Loucy (cell line): ENCODE data around the gene PDE4D.

Experiments used
- H2AFZ ChIP-seq: fragments of 200-600 bp; sonication (generic); 2 replicates; pipeline ENCODE4 v1.6.0; 2016; ENCODE audit warnings: antibody characterized with exemption, mild to moderate bottlenecking, low read length, moderate library complexity
- H3F3A ChIP-seq: fragments of 200-600 bp; 2 replicates; pipeline ENCODE4 v1.6.0; 2016; ENCODE audit warnings: antibody characterized with exemption, low read depth, mild to moderate bottlenecking
- H3K27me3 ChIP-seq: fragments of 200-600 bp; sonication (generic); 2 replicates; pipeline ENCODE4 v1.6.1; 2014; ENCODE audit warnings: low read length, mild to moderate bottlenecking; ENCODE audit not compliant: insufficient read depth, poor library complexity, severe bottlenecking
- H3K36me3 ChIP-seq: fragments of 200-600 bp; sonication (generic); 2 replicates; pipeline ENCODE4 v1.6.1; 2016; ENCODE audit warnings: low read length; ENCODE audit not compliant: insufficient read depth
- H3K4me1 ChIP-seq: fragments of 200-600 bp; sonication (generic); 2 replicates; pipeline ENCODE4 v1.5.1; 2014; ENCODE audit warnings: low read length, mild to moderate bottlenecking; ENCODE audit not compliant: insufficient read depth, poor library complexity, severe bottlenecking
- H3K4me2 ChIP-seq: fragments of 200-600 bp; sonication (generic); 2 replicates; pipeline ENCODE4 v1.6.0; 2014; ENCODE audit warnings: antibody characterized with exemption, low read length, low read depth, mild to moderate bottlenecking; ENCODE audit not compliant: poor library complexity, severe bottlenecking
- H3K4me3 ChIP-seq: fragments of 200-600 bp; sonication (generic); 2 replicates; pipeline ENCODE4 v1.5.1; 2014; ENCODE audit warnings: low read length, mild to moderate bottlenecking, mixed read lengths; ENCODE audit not compliant: poor library complexity, severe bottlenecking
- H3K79me2 ChIP-seq: fragments of 200-600 bp; sonication (generic); 2 replicates; pipeline ENCODE4 v1.6.1; 2014; ENCODE audit warnings: low read length; ENCODE audit not compliant: insufficient read depth
- H3K9ac ChIP-seq: fragments of 200-600 bp; sonication (generic); 2 replicates; pipeline ENCODE4 v1.6.0; 2014; ENCODE audit warnings: mild to moderate bottlenecking, low read depth, low read length, moderate library complexity; ENCODE audit not compliant: poor library complexity, severe bottlenecking
- H3K9me2 ChIP-seq: fragments of 200-600 bp; sonication (generic); replicated peaks from 2 replicates; pipeline ENCODE4 v1.6.1; 2016; ENCODE audit warnings: low read depth, low read length, mixed read lengths
- H3K9me3 ChIP-seq: fragments of 200-600 bp; sonication (generic); 2 replicates; pipeline ENCODE4 v1.6.1; 2014; ENCODE audit warnings: mild to moderate bottlenecking, antibody characterized with exemption, low read length, low read depth; ENCODE audit not compliant: insufficient read depth
- H4K20me1 ChIP-seq: fragments of 200-600 bp; sonication (generic); 2 replicates; pipeline ENCODE4 v1.6.0; 2014; ENCODE audit warnings: antibody characterized with exemption, low read length, mild to moderate bottlenecking; ENCODE audit not compliant: insufficient read depth, poor library complexity, severe bottlenecking
- EZH2phosphoT487 ChIP-seq: fragments of 200-600 bp; IDR thresholded peaks from 2 replicates; pipeline ENCODE4 v1.6.1; 2018; ENCODE audit warnings: antibody characterized with exemption, mild to moderate bottlenecking, moderate library complexity, borderline replicate concordance
- TF ChIP-seq, protein P1 (sequence below): fragments of 200-600 bp; sonication (generic); conservative IDR thresholded peaks from 2 replicates; pipeline ENCODE4 v1.5.1; 2014; ENCODE audit warnings: mild to moderate bottlenecking, antibody characterized with exemption, low read length

PDE4D gene

DNA sequence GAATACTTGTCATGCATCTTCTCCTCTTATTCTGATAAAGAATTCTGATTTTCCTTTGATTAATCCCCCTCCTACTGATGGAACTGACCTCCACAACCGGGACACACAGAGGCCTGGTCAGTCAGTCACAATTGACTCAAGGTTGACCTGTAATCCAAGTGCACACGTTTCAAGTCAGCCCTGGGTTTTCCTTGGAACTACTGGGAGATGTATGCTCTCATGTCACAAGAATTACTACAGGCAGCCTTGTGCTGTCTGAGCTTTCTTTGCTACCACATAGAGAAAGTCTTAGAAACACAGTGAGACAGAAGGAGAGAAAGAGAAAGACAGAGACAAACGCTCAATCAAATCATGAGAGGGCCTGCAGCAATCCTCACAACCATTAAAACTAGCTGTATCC lies 345.8 kb downstream of the PDE4D start:
- no peaks in the 10 kb centered on the region for H3K27me3 ChIP-seq
- H3K79me2 ChIP-seq = no peaks in the 10 kb centered on the region
- H3K9ac ChIP-seq = no peak overlapping the region
- no peak overlapping the region for H3K4me3 ChIP-seq
- H4K20me1 ChIP-seq = no peaks in the 10 kb centered on the region
- H3K9me3 ChIP-seq = no peaks in the 10 kb centered on the region
- H3K4me1 ChIP-seq = no peaks in the 10 kb centered on the region
- H3K9me2 ChIP-seq = no peaks in the 10 kb centered on the region
- TF ChIP-seq EZH2phosphoT487 = no peak
- TF ChIP-seq, protein P1, sequence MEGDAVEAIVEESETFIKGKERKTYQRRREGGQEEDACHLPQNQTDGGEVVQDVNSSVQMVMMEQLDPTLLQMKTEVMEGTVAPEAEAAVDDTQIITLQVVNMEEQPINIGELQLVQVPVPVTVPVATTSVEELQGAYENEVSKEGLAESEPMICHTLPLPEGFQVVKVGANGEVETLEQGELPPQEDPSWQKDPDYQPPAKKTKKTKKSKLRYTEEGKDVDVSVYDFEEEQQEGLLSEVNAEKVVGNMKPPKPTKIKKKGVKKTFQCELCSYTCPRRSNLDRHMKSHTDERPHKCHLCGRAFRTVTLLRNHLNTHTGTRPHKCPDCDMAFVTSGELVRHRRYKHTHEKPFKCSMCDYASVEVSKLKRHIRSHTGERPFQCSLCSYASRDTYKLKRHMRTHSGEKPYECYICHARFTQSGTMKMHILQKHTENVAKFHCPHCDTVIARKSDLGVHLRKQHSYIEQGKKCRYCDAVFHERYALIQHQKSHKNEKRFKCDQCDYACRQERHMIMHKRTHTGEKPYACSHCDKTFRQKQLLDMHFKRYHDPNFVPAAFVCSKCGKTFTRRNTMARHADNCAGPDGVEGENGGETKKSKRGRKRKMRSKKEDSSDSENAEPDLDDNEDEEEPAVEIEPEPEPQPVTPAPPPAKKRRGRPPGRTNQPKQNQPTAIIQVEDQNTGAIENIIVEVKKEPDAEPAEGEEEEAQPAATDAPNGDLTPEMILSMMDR = no peak
- no peak overlapping the region for H3K4me2 ChIP-seq
- H2AFZ ChIP-seq = 0 out of 2 replicates have a peak overlapping the region, but pooled peaks have one; percentile 29
- H3K36me3 ChIP-seq = no peaks in the 10 kb centered on the region
- no peaks in the 10 kb centered on the region for H3F3A ChIP-seq

DNA sequence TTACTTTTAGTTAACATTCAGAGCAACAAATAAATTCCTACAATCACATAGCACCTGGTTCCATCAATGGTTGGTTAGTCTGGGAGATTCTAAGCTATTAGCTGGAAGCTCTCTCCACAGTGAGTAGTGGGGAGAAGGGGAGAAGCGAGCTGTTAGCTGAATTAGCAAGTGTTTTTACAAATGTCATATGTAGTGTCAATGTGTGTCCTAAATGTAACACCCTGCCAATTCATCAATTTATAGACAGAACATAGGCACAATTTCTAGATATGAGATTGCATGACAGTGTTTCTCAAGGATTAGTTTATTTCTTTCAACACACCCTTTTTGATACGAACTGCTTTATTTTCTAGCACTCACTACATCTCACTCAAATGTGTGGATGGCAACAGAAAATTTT lies 349.0 kb downstream of the PDE4D start:
- TF ChIP-seq, protein P1 = no peak
- TF ChIP-seq EZH2phosphoT487 = no peak
- no peaks in the 10 kb centered on the region for H4K20me1 ChIP-seq
- H3K79me2 ChIP-seq = no peaks in the 10 kb centered on the region
- H2AFZ ChIP-seq = no peak overlapping the region
- H3K27me3 ChIP-seq = no peaks in the 10 kb centered on the region
- no peak overlapping the region for H3K4me2 ChIP-seq
- no peaks in the 10 kb centered on the region for H3K9me3 ChIP-seq
- H3K36me3 ChIP-seq = no peaks in the 10 kb centered on the region
- H3K9me2 ChIP-seq = no peaks in the 10 kb centered on the region
- no peaks in the 10 kb centered on the region for H3F3A ChIP-seq
- H3K9ac ChIP-seq = no peak overlapping the region
- no peaks in the 10 kb centered on the region for H3K4me1 ChIP-seq
- no peak overlapping the region for H3K4me3 ChIP-seq

DNA sequence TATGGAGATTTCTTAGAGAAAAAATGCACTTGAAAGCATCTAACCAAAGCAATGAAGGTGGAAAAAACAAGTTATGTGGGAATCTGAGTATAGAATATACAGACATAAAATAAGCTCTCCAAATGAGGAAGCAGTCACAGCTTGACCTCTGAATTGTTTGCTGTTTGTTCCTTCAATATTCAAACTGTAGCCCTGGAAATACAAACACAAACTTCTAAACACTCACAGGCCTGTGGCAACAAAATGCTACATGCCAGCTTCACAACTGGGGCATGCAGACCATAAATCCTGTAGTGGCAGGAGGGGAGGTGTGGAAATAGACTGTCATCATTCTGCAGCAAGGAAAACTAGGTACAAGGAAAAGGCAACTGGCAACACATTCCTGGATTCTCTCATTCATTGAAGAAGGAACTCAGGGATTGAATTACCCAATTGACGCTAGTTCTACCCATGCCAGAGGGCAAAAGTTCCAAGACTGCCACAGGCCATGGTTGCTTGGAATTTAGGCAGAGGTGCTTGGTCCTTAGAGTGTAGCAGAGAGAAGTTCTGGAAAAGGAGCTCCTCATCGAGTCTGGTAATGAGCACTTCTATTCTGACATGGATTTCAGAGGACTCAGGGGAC lies 349.6 kb downstream of the PDE4D start:
- H3F3A ChIP-seq = no peaks in the 10 kb centered on the region
- no peak overlapping the region for H3K9ac ChIP-seq
- no peak overlapping the region for H3K4me3 ChIP-seq
- TF ChIP-seq EZH2phosphoT487 = no peak
- TF ChIP-seq, protein P1 = no peak
- H3K4me1 ChIP-seq = no peaks in the 10 kb centered on the region
- H3K9me3 ChIP-seq = no peaks in the 10 kb centered on the region
- 0 out of 2 replicates have a peak overlapping the region, but pooled peaks have one; percentile 19 for H2AFZ ChIP-seq
- no peaks in the 10 kb centered on the region for H3K27me3 ChIP-seq
- no peaks in the 10 kb centered on the region for H4K20me1 ChIP-seq
- no peaks in the 10 kb centered on the region for H3K36me3 ChIP-seq
- no peaks in the 10 kb centered on the region for H3K79me2 ChIP-seq
- H3K4me2 ChIP-seq = no peak overlapping the region
- no peaks in the 10 kb centered on the region for H3K9me2 ChIP-seq
